Ascending aorta (tissue), 2 donors: ENCODE measurements around the gene VSX1. TPM values are rescaled to one million over a fixed set of nuclear protein-coding genes. Genes with fewer than 3 reads are reported as not detected.

Experiments
- DNase-seq, 2 donors: peaks; one replicate each; pipeline ENCODE4 v3.0.0-alpha.2; 2019; ENCODE audit warnings: low spot score in 2 of 2
- H3K27ac ChIP-seq, 2 donors: fragments of 200-600 bp; sonication (generic); one replicate each; pipeline ENCODE4 v1.5.1; 2016 to 2017; ENCODE audit warnings: mild to moderate bottlenecking in 1 of 2
- H3K27me3 ChIP-seq: fragments of 200-600 bp; sonication (generic); one replicate; pipeline ENCODE4 v1.5.1; 2017
- H3K36me3 ChIP-seq, 2 donors: fragments of 200-600 bp; sonication (generic); one replicate each; pipeline ENCODE4 v1.5.1; 2016
- H3K4me1 ChIP-seq, 2 donors: fragments of 200-600 bp; sonication (generic); one replicate each; pipeline ENCODE4 v1.5.1; 2016 to 2017; ENCODE audit warnings: mild to moderate bottlenecking in 1 of 2
- H3K4me3 ChIP-seq, 2 donors: fragments of 200-600 bp; sonication (generic); one replicate each; pipeline ENCODE4 v1.5.1; 2016 to 2017; ENCODE audit warnings: mild to moderate bottlenecking in 1 of 2
- H3K9me3 ChIP-seq, 2 donors: fragments of 200-600 bp; sonication (generic); one replicate each; pipeline ENCODE4 v1.5.1; 2016
- intact Hi-C: fragments of 100-400 bp; cut with DNase I; formaldehyde crosslinking; loops from one replicate; pipeline ENCODE4 v1.15.1; 2023
- total RNA-seq: library from RNA; depleted of rRNA; stranded (reverse); fragments of >200 nt; gene quantifications from one replicate; pipeline ENCODE4 v1.1.0, GENCODE V29; 2016
- TF ChIP-seq, protein P1 (sequence below), 3 experiments: fragments of 200-600 bp in 2 of 3; fragments of 450-650 bp in 1 of 3; sonication (generic) in 2 of 3; IDR thresholded peaks; one replicate each; pipeline ENCODE4 v1.5.1; 2016 to 2019; ENCODE audit warnings: antibody characterized with exemption in 3 of 3, mild to moderate bottlenecking in 1 of 3, moderate library complexity in 1 of 3

Gene VSX1
- total RNA-seq, 1 donor from 2014 or later, result not detected

DNA sequence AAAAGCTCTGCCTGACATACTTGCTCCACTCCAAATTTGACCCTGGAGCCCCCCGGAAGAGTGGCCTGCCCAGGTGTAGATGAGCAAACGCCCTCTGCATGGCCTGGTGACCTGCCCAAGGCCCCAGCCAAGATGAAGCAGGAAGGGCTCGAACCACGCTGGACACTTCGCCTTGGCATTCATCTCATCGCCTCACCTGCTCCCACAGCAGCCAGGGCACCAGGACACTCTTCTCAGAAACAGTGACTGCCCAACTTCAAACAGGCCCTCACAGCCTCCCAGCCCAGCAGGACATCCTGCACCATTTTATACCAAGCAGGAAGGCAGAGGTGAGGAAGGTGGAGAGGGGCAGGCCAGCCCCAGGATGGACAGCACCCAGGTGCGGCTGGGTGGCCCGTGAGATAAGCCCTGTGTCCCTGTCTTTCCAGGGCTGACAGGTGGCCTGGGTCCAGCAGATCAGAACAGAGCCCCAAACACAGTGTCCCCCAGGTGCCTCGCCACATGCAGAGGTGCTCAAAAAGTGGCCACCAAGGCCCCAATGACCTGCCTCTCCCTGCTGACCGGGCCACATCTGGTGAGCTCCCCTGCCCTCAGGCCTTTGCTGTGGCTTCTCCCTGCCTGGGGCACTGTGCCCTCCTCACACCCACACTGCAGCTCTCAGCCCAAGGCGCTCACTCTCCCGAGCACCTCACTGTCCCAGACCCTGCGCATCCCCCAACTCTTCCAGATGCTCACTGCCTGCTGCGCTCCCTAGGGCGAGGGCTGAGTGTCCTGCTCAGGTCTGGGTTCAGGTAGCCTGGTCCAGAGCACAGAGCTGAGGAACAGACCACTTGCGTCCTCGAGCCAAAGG is 31.2 kb downstream of the VSX1 start:
- peaks cover 41 to 87% of the 10 kb centered on the region in 2 donors for H3K4me1 ChIP-seq
- peak in 1 of 2 donors; percentile 61 for DNase-seq
- H3K36me3 ChIP-seq, result peaks cover 15% of the 10 kb centered on the region in 2 donors
- H3K9me3 ChIP-seq, result no peaks in the 10 kb centered on the region
- TF ChIP-seq, protein P1, sequence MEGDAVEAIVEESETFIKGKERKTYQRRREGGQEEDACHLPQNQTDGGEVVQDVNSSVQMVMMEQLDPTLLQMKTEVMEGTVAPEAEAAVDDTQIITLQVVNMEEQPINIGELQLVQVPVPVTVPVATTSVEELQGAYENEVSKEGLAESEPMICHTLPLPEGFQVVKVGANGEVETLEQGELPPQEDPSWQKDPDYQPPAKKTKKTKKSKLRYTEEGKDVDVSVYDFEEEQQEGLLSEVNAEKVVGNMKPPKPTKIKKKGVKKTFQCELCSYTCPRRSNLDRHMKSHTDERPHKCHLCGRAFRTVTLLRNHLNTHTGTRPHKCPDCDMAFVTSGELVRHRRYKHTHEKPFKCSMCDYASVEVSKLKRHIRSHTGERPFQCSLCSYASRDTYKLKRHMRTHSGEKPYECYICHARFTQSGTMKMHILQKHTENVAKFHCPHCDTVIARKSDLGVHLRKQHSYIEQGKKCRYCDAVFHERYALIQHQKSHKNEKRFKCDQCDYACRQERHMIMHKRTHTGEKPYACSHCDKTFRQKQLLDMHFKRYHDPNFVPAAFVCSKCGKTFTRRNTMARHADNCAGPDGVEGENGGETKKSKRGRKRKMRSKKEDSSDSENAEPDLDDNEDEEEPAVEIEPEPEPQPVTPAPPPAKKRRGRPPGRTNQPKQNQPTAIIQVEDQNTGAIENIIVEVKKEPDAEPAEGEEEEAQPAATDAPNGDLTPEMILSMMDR (IDR thresholded peaks at IDR 0.05), result no peak
- no peak overlapping the region for H3K4me3 ChIP-seq
- intact Hi-C loops, result loop anchor here (10.0 kb wide), 6 partner anchors 484 to 1896 kb away; partner anchors contain the start of genes NANP, NXT1 and SYNDIG1
- H3K27ac ChIP-seq, result peak overlapping the region; percentile 92 to 96
- no peaks in the 10 kb centered on the region for H3K27me3 ChIP-seq

DNA sequence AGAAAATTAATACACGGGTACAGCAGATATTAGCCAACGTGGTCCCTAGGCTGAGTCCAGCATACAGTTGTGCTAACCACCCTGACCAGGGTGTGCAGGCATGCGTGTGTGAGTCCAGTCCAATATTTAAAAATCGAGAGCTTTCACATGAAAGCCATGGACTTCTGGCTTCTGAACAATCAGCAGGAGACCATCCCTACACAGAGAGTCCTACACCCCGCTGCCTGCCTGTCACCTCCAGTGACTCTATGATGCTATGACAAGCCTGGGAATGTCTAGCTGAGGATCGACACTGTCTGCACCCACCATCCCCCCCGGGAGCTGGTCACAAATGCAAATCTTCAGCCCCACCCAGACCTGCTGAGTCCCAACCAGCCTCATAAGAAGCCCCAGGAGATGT is 31.9 kb downstream of the VSX1 start:
- peak overlapping the region; percentile 92 to 96 for H3K27ac ChIP-seq
- H3K4me1 ChIP-seq, result peaks cover 43 to 87% of the 10 kb centered on the region in 2 donors
- DNase-seq, result no peak

DNA sequence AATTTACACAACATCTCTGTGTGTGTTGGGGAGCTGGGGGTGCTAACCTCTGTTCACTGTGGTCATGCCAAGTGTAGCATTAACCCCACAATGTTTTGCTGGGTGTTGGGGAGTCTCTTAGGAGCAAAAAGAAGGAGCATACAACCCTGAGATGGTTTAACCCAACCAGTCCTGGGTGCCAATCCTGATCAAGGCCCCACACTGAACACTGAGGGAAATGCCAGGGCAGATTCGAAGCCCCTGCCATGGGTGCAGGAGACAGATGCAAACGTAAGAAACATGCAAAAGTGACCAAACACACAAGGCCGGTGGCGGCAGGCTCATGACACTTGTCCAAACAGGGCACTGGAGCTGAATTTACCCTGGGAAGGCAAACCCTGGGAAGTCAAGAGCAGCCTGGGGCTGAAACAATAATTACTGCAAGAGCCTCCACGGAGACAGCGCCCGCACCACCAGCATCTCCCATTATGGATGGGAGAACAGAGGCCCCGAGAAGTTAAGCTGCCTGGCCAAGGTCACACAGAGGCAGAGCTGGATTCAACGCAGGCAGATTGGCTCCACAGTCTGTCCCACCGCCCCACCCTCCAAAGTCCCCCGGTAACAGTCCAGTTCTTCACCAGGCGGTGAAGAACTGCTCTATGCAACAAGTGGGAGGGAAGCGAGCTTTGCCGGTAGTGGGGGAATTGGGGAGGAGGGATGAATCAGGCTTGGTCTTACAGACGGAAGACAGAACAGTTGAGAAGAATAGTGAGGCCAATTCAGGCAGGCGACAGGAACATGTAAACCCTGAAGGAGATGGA is 32.5 kb downstream of the VSX1 start:
- Histone ChIP-seq H3K4me1 (peaks cover 45 to 87% of the 10 kb centered on the region in 2 donors), H3K27ac (peak overlapping the region; percentile 92 to 96), H3K36me3 (peaks cover 15% of the 10 kb centered on the region in 2 donors), H3K9me3 (no peaks in the 10 kb centered on the region), H3K4me3 (peak overlapping the region in 1 of 2 donors; percentile 23), H3K27me3 (no peaks in the 10 kb centered on the region)
- DNase-seq, result peak in 1 of 2 donors; percentile 69
- TF ChIP-seq, protein P1 (IDR thresholded peaks at IDR 0.05), result no peak
- intact Hi-C loops, result loop anchor here (10.0 kb wide), 6 partner anchors 485 to 1895 kb away; partner anchors contain the start of genes NANP, NXT1 and SYNDIG1

More for the DNA sequence above, 31.9 kb downstream of the VSX1 start:
- Histone ChIP-seq H3K9me3 (no peaks in the 10 kb centered on the region), H3K27me3 (no peaks in the 10 kb centered on the region), H3K4me3 (peak overlapping the region in 1 of 2 donors; percentile 23), H3K36me3 (peaks cover 15% of the 10 kb centered on the region in 2 donors)
- TF ChIP-seq, protein P1 (IDR thresholded peaks at IDR 0.05), result no peak
- intact Hi-C loops, result loop anchor here (10.0 kb wide), 6 partner anchors 485 to 1895 kb away; partner anchors contain the start of genes NANP, NXT1 and SYNDIG1

DNA sequence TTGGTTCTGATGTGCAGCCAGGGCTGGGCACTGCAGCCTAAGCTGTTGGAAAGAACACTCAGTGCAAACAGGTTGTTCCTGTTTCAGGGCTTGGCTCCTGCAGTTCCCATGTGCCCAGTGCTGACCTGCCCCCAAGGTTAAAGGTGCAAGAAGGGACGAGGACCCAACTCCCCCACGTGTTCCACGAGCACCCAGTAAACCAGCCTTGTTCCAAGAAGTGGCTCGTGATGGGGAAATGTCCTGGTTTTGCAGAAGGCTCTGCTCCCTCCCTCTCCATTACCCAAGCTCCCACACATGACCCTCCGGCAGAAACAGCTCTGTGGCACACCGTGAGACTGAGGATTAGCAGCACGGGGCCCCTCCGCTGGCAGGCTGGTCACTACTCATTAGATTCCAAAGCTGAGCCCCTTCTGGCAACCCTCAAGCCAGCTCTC is 33.4 kb downstream of the VSX1 start:
- Histone ChIP-seq H3K9me3 (no peaks in the 10 kb centered on the region), H3K27me3 (no peaks in the 10 kb centered on the region), H3K36me3 (peaks cover 15% of the 10 kb centered on the region in 2 donors), H3K27ac (no peak overlapping the region), H3K4me1 (peaks cover 44 to 86% of the 10 kb centered on the region in 2 donors), H3K4me3 (no peak overlapping the region)
- TF ChIP-seq, protein P1 (IDR thresholded peaks at IDR 0.05), result no peak
- intact Hi-C loops, result no loop called here
- DNase-seq, result peak in 1 of 2 donors; percentile 61

DNA sequence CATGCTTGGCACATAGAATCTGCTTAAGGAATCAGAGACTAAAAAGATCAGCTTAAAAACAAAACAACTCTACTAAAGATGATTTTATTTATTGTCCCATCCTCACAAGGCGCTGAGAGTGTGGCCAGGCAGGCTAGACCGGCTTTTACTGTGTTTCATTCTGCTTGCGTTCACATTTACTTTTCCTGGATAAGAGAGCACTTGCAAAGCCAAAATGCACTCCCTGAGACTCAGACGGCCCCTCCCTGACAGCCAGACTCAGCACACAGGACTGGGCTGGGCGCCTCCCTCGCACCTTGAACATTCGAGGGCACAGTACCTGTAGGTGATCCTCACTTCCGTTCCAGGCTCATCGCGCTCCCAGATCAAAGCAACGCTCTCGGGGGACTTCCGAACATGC is 34.2 kb downstream of the VSX1 start:
- Histone ChIP-seq H3K4me3 (no peak overlapping the region), H3K27me3 (no peaks in the 10 kb centered on the region), H3K36me3 (peaks cover 15% of the 10 kb centered on the region in 2 donors), H3K9me3 (no peaks in the 10 kb centered on the region), H3K4me1 (peaks cover 47 to 86% of the 10 kb centered on the region in 2 donors), H3K27ac (no peak overlapping the region)
- TF ChIP-seq, protein P1 (IDR thresholded peaks at IDR 0.05), result no peak
- intact Hi-C loops, result no loop called here
- DNase-seq, result peak in 1 of 2 donors; percentile 42
